Amniotic stem cell (primary cell): ENCODE data around the gene MUC3A.
"Not testable (repeated sequence)": the region's sequence is repeated elsewhere in the genome, so short reads cannot be mapped to it uniquely, and the experiment has no call there.

Experiments used
- DNase-seq: peaks from one replicate; lab custom pipeline; 2025; lab: John Stamatoyannopoulos, UW

Gene MUC3A

DNA sequence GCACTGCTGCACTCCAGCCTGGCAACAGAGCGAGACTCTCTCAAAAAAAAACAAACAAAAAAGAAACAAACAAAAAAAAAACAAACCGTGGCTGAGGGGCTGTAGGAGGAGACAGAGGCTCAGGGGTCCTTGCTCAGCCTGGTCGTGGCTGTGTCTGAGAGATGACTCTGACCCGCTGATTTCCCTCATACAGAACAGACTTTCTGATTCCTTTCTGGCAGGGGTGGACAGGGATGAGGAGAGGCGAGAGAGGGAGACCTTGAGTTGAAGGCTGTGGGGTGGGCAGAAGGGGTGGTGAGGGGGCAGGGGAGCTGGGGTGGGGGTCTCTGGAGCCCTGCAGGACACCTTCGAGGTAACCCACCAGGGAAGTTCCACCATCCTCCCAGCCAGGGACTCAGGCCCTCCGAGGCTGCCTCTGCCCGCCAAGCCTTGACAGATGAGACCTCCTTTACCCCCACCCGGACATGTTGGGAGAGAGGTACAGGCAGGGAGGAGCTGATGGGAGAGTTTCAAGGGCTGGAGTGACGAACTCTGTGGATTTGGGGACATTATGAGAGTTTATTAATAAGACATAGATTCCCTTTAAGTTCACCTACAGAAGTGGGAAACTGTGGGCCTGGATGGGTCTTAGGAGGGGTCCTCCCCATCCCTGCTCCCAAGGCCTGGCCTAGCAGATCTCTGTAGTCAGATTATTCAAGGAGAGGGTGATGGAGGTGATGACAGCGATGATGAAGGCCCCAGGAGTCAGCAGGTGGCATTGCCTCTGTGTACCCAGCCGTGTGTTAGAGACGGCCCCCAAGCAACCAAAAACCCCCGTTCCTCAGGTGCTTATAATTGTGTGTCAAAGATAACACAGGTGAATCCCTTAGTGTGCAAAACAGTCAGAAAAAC, 22.0 kb downstream of the MUC3A start:
- no peak for DNase-seq

DNA sequence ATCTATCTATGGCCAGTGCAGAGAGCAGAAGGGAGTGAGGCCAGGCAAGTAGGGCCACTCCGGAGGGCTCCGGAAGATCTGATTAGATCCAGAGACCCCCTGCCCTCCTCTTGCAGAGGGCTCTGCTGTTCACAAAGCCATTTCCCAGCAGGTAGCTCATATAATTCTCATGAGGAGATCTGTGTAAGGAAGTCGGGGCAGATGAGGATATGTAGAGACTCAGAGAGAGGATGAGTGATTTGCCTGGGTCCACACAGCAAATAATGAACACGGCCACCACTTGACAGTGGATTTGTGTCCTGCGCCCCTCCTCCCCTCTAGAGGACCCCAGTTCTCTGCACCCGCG, 22.6 kb downstream of the MUC3A start:
- no peak for DNase-seq

DNA sequence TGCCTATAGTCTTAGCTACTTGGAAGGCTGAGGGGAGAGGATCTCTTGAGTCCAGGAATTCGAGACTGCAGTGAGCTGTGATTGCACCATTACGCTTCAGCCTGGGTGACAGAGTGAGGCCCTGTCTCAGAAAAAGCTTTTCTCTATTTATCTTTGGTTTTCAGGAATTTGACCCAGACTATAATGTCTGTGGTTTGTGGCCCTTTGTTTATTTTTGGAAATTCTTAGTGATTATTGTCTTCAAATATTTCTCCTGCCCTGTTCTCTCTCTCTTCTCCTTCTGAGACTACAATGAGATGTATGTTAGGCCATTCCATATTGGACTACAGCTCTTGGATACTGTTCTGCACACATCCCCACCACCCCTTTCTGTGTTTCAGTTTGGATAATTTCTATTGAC, 24.7 kb downstream of the MUC3A start:
- no peak for DNase-seq

DNA sequence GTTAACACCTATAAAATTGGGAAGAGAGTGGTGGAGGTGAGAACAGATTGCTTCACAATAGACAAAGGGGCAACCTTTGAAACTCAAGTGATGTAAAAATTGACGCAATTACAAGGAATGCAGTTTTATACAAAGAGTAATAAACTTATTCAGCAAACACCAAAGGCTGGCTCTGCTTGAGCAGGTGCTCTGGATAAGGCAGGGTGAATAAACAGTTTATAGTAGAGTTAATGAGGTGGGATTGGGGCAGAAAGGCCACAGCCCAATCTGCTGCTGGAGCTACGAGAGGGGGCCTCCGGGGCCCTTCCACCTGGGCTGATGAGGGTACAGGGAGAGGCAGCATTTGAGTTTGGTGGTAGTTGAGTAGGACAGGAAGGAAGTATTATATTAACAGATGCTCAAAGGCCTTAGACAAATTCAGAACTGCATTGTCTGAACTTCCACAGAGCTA, 26.1 kb downstream of the MUC3A start:
- DNase-seq = no peak

DNA sequence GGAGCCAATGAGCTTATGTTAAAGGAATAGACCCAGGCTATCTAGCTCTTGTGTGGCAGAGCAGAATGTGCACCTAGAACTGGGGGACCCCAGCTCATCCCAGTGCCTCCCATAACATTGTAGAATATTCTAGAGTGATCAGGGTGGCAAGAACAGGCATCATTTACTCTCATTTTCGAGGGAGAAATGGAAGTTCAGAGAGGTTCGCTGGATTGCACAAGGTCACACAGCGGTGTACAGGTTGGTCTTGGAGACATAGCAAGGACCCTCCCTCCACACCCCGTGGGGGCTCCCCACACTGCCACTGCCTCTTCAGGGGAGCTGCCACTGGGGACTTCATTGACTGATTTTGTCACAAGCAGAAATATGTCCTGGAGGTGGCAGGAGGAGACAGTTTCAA, 29.0 kb downstream of the MUC3A start:
- no peak for DNase-seq

DNA sequence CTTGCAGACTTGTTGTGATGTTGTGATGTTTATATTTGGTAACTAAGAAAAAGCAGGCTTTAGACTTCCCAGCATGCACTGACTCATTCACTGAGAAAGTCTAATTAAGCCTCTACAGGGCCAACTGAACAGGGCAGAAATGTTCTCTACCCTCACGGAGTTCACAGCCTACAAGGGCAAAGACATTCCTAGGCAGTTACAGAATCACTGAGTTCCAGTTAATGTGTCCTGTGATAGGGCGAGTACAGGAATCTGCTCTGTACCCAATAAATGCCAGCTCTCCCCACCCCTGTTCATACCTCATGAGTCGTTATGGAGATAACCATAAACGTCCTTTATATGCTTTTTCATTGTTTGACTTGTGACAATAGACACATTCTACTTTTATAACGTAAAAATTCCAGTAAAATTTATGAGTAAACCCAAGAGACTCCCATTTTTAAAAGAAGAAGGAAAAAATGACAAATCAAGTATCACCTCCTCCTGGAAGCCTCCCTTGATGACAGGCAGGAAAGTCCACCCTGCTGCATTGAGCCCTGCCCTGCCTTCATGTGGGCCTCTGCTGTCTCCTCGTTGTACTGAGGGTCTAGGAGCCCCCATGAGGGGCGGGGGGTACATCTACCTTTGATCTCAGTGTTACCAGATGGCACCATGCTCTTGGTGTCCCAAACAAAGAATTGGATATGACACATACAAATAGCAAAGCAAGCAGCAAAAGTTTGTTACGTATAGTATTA, 34.3 kb downstream of the MUC3A start:
- DNase-seq = peak; percentile 76

DNA sequence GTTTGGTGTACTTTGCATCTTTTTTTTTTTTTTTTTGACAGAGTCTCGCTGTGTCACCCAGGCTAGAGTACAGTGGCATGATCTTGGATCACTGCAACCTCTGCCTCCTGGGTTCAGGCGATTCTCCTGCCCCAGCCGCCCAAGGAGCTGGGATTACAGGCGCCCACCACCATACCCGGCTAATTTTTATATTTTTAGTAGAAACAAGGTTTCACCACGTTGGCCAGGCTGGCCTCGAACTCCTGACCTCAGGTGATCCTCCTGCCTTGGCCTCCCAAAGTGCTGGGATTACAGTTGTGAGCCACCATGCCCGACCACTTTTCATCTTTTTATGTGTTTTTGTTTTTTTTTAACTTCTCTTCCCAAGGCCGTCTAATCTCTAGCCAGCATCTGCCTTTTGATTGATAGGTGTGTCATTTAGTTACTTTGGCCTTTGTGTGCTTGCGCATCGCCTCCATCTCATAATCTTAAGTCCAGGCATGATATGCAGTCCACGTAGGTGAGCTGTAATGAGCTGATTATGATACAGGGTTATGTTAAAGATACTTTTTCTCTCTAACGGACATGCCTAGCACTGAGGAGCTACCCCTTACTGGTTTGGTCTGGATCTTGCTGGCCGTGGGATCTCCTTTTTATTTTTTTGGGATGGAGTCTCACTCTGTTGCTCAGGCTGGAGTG, 35.0 kb downstream of the MUC3A start:
- not testable (repeated sequence) for DNase-seq

DNA sequence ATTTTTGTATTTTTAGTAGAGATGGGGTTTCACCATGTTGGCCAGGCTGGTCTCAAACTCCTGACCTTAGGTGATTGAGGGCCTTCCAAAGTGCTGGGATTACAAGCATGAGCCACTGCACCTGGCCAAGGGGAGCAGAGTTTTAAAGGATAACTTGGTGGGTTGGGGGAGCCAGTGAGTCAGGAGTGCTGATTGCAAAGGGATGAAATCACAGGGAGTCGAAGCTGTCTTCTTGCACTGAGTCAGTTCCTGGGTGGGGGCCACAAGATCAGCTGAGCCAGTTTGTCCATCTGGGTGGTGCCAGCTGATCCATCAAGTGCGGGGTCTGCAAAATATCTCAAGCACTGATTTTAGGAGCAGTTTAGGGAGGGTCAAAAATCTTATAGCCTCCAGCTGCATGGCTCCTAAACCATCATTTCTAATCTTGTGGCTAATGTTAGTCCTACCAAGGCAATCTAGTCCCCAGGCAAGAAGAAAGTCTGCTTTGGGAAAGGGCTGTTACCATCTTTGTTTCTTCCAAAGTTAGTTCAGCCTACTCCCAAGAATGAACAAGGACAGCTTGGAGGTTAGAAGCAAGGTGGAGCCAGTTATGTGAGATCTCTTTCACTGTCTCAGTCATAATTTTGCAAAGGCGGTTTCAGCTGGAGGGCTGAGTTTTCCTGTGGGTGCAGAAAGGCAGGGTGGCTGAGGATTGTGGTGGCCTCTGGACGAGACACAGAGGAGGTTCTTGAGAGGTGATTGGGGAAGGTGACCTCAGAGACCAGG, 35.9 kb downstream of the MUC3A start:
- DNase-seq = peak; percentile 19

DNA sequence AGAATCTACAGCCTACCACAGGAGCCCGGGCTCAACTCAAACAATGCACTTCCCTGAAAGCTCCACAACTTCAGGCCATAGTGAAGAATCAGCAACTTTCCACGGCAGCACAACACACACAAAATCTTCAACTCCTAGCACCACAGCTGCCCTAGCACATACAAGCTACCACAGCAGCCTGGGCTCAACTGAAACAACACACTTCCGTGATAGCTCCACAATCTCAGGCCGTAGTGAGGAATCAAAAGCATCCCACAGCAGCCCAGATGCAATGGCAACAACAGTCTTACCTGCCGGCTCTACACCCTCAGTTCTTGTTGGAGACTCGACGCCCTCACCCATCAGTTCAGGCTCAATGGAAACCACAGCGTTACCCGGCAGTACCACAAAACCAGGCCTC, 42.3 kb downstream of the MUC3A start:
- DNase-seq = no peak

DNA sequence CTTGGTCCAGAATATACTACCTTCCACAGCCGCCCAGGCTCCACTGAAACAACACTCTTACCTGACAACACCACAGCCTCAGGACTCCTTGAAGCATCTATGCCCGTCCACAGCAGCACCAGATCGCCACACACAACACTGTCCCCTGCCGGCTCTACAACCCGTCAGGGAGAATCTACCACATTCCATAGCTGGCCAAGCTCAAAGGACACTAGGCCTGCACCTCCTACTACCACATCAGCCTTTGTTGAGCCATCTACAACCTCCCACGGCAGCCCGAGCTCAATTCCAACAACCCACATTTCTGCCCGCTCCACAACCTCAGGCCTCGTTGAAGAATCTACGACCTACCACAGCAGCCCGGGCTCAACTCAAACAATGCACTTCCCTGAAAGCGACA, 42.9 kb downstream of the MUC3A start:
- DNase-seq = not testable (repeated sequence)

DNA sequence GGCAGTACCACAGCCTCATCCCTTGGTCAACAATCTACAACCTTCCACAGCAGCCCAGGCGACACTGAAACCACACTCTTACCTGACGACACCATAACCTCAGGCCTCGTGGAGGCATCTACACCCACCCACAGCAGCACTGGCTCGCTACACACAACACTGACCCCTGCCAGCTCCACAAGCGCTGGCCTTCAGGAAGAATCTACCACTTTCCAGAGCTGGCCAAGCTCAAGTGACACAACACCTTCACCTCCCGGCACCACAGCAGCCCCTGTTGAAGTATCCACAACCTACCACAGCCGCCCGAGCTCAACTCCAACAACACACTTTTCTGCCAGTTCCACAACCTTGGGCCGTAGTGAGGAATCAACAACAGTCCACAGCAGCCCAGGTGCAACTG, 45.3 kb downstream of the MUC3A start:
- DNase-seq = not testable (repeated sequence)

DNA sequence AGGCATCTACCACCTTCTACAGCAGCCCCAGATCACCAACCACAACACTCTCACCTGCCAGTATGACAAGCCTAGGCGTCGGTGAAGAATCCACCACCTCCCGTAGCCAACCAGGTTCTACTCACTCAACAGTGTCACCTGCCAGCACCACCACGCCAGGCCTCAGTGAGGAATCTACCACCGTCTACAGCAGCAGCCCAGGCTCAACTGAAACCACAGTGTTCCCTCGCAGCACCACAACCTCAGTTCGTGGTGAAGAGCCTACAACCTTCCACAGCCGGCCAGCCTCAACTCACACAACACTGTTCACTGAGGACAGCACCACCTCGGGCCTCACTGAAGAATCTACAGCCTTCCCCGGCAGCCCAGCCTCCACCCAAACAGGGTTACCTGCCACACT, 49.2 kb downstream of the MUC3A start:
- DNase-seq = not testable (repeated sequence)

DNA sequence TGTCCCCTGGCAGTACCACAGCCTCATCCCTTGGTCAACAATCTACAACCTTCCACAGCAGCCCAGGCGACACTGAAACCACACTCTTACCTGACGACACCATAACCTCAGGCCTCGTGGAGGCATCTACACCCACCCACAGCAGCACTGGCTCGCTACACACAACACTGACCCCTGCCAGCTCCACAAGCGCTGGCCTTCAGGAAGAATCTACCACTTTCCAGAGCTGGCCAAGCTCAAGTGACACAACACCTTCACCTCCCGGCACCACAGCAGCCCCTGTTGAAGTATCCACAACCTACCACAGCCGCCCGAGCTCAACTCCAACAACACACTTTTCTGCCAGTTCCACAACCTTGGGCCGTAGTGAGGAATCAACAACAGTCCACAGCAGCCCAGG, 50.0 kb downstream of the MUC3A start:
- not testable (repeated sequence) for DNase-seq

DNA sequence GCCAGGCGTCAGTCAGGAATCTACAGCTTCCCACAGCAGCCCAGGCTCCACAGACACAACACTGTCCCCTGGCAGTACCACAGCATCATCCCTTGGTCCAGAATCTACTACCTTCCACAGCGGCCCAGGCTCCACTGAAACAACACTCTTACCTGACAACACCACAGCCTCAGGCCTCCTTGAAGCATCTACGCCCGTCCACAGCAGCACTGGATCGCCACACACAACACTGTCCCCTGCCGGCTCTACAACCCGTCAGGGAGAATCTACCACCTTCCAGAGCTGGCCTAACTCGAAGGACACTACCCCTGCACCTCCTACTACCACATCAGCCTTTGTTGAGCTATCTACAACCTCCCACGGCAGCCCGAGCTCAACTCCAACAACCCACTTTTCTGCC, 50.7 kb downstream of the MUC3A start:
- DNase-seq = not testable (repeated sequence)

DNA sequence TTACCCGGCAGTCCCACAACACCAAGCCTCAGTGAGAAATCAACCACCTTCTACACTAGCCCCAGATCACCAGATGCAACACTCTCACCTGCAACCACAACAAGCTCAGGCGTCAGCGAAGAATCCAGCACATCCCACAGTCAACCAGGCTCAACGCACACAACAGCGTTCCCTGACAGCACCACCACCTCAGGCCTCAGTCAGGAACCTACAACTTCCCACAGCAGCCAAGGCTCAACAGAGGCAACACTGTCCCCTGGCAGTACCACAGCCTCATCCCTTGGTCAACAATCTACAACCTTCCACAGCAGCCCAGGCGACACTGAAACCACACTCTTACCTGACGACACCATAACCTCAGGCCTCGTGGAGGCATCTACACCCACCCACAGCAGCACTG, 53.0 kb downstream of the MUC3A start:
- DNase-seq = not testable (repeated sequence)

DNA sequence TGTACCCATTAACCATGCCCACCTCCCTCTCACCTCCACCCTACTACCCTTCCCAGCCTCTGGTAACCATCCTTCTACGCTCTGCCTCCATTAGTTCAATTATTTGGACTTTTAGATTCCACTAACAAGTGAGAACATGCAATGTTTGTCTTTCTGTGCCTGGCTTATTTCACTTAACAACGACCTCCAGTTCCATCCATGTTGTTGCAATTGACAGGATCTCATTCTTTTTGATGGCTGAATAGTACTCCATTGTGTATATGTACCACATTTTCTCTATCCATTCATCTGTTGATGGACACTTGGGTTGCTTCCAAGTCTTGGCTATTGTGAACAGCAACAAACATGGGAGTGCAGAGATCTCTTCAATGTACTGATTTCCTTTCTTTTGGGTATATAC, 58.0 kb downstream of the MUC3A start:
- DNase-seq = not testable (repeated sequence)

DNA sequence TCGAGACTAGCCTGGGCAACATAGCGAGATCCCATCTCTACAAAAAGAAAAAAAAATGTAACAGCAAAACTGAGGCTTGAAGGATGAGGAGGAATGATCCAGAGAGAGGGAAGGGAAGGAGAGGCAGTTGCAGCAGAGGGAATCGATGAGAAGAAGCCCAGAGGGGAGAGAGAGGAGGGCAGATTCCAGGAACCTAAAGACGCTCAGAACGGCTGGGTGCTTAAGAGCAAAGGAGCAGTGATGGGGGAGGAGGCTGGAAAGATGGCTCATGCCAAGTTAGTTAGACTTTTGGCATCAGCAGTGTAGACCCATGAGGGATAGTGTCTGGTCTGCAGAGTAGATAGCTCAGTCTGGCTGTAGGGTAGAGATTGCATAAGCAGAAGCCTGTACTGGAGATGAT, 60.3 kb downstream of the MUC3A start:
- DNase-seq = no peak

DNA sequence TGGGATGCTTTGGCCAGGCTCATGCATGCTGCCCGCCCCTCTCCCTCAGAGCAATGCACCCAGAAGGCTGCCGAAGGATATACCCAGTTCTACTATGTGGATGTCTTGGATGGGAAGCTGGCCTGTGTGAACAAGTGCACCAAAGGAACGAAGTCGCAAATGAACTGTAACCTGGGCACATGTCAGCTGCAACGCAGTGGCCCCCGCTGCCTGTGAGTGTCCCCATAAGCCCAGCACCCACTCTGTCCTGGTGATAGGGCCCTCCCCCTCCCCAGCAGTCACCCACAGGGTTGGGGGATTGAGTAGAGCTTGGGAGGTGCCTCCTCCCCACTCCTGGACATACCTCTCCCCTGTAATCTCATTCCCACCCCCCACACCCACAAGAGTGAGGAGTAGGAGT, 63.6 kb downstream of the MUC3A start:
- no peak for DNase-seq

DNA sequence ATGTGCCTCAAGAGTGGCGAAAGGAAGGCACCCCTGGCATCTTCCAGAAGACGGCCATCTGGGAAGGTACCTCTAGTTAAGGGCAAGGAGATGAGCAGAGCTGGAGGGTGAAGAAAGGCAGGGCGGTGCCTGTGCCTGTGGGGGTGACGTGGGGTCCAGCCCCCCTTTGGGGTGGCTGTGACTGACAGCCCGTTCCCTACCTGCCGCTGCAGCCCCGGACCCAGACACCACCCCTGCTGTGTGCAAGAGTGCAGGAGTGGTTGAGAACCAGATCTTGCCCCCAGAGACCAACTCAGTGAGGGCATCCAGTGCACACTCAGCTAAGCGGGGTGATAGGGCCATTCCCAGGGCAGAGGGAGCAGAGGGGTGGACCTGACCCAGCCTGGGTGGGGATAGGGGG, 66.3 kb downstream of the MUC3A start:
- no peak for DNase-seq

DNA sequence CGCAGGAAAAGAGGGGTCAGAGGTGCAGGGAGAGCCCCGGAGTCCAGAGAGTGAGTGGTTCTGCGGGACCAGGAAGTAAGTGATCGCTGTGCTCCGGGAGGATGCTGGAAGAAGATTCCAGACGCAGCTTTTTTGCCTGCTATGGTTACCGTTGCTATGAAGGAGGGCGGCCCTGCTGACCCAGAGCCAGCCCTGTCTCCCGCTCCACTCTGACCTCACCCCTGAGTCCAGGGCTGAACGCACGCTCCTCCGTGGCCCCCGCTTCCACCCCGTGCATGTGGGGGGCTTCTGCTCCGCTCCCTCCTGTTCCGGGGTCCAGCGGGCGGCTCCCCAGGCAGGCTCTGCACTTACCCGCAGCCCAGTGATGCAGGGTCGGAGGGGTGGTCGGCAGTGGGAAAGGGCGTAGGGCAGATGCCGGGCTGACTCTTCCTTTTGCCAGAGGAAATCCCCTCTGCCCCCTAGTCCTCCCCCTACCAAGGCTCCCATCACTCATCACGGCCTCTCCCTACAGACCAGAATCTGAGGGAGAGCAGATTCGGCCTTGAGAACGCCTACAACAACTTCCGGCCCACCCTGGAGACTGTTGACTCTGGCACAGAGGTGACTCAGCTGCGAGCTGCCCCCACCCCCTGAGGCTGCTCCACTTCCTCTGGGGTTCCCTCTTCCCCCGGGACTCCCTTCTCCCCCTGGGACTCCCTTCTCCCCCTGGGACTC, 67.9 kb downstream of the MUC3A start:
- peak; percentile 78 for DNase-seq
